H9 (cell line): ENCODE data around the gene HOMER1. TPM values are rescaled to one million over a fixed set of nuclear protein-coding genes. Genes with fewer than 3 reads are reported as not detected.

ENCODE experiments used
- DNase-seq: peaks from one replicate; pipeline ENCODE4 v3.0.0-alpha.2; 2017
- H2AFZ ChIP-seq: one replicate; pipeline ENCODE4 v1.6.1; 2013; ENCODE audit warnings: mild to moderate bottlenecking, low read length, control low read depth, moderate library complexity
- H2AK5ac ChIP-seq: 2 replicates; pipeline ENCODE4 v1.6.1; 2013; ENCODE audit warnings: low read length, control low read depth, mixed read lengths; ENCODE audit not compliant: insufficient read length
- H2BK120ac ChIP-seq: one replicate; pipeline ENCODE4 v1.6.1; 2013; ENCODE audit warnings: low read depth, mild to moderate bottlenecking, low read length, control low read depth, inconsistent platforms; ENCODE audit not compliant: poor library complexity, severe bottlenecking
- H2BK12ac ChIP-seq: 2 replicates; pipeline ENCODE4 v1.6.1; 2013; ENCODE audit warnings: low read length, control low read depth, mixed read lengths, low read depth; ENCODE audit not compliant: insufficient read length
- H2BK15ac ChIP-seq: 2 replicates; pipeline ENCODE4 v1.6.1; 2013; ENCODE audit warnings: low read depth, low read length, control low read depth
- H2BK20ac ChIP-seq: one replicate; pipeline ENCODE4 v1.6.1; 2013; ENCODE audit warnings: low read depth, mild to moderate bottlenecking, low read length, control low read depth, inconsistent platforms; ENCODE audit not compliant: poor library complexity, severe bottlenecking
- H2BK5ac ChIP-seq: 2 replicates; pipeline ENCODE4 v1.6.1; 2013; ENCODE audit warnings: low read length, control low read depth, mixed read lengths; ENCODE audit not compliant: insufficient read length
- H3K14ac ChIP-seq: 2 replicates; pipeline ENCODE4 v1.6.1; 2013; ENCODE audit warnings: low read length, control low read depth; ENCODE audit not compliant: insufficient read depth
- H3K18ac ChIP-seq: 2 replicates; pipeline ENCODE4 v1.6.1; 2013; ENCODE audit warnings: low read depth, mild to moderate bottlenecking, mixed read lengths, low read length, control low read depth; ENCODE audit not compliant: insufficient read length
- H3K23ac ChIP-seq: 2 replicates; pipeline ENCODE4 v1.6.1; 2013; ENCODE audit warnings: low read length, control low read depth, mixed read lengths, low read depth; ENCODE audit not compliant: insufficient read length
- H3K23me2 ChIP-seq: 2 replicates; pipeline ENCODE4 v1.6.1; 2013; ENCODE audit warnings: low read depth, mild to moderate bottlenecking, mixed read lengths, low read length, control low read depth; ENCODE audit not compliant: insufficient read length, poor library complexity, severe bottlenecking
- H3K27ac ChIP-seq: 2 replicates; pipeline ENCODE4 v1.5.1; 2013; ENCODE audit warnings: low read length, control low read depth, mixed read lengths, low read depth; ENCODE audit not compliant: insufficient read length
- H3K27me3 ChIP-seq: 2 replicates; pipeline ENCODE4 v1.6.1; 2013; ENCODE audit warnings: low read length, control low read depth, inconsistent platforms; ENCODE audit not compliant: insufficient read depth
- H3K4ac ChIP-seq: 2 replicates; pipeline ENCODE4 v1.6.1; 2013; ENCODE audit warnings: low read depth, mild to moderate bottlenecking, control low read depth, inconsistent platforms, low read length, moderate library complexity
- H3K4me1 ChIP-seq: 2 replicates; pipeline ENCODE4 v1.6.1; 2013; ENCODE audit warnings: low read length, control low read depth, inconsistent platforms; ENCODE audit not compliant: insufficient read depth
- H3K4me2 ChIP-seq: 2 replicates; pipeline ENCODE4 v1.6.1; 2013; ENCODE audit warnings: low read length, control low read depth, mixed read lengths; ENCODE audit not compliant: insufficient read length, insufficient read depth
- H3K56ac ChIP-seq: 2 replicates; pipeline ENCODE4 v1.6.1; 2013; ENCODE audit warnings: low read depth, mild to moderate bottlenecking, mixed read lengths, low read length, control low read depth; ENCODE audit not compliant: insufficient read length
- H3K79me1 ChIP-seq: 2 replicates; pipeline ENCODE4 v1.6.1; 2013; ENCODE audit warnings: low read depth, mild to moderate bottlenecking, moderate library complexity, low read length, control low read depth, inconsistent platforms; ENCODE audit not compliant: insufficient read depth, poor library complexity, severe bottlenecking
- H3K79me2 ChIP-seq: 2 replicates; pipeline ENCODE4 v1.6.1; 2013; ENCODE audit warnings: low read length, control low read depth, inconsistent platforms; ENCODE audit not compliant: insufficient read depth
- H3K9ac ChIP-seq: 2 replicates; pipeline ENCODE4 v1.6.1; 2013; ENCODE audit warnings: low read length, control low read depth, mixed read lengths; ENCODE audit not compliant: insufficient read length; ENCODE audit errors: extremely low read depth
- H3K9me3 ChIP-seq: one replicate; pipeline ENCODE4 v1.6.1; 2013; ENCODE audit warnings: low read depth, low read length, inconsistent platforms; ENCODE audit not compliant: control insufficient read depth
- H3T11ph ChIP-seq: one replicate; pipeline ENCODE4 v1.6.1; 2013; ENCODE audit warnings: mild to moderate bottlenecking, low read length, control low read depth, inconsistent platforms
- H4K20me1 ChIP-seq: one replicate; pipeline ENCODE4 v1.6.1; 2013; ENCODE audit not compliant: control insufficient read depth, insufficient read length, insufficient read depth
- H4K5ac ChIP-seq: 2 replicates; pipeline ENCODE4 v1.6.1; 2013; ENCODE audit warnings: low read depth, mild to moderate bottlenecking, mixed read lengths, low read length, control low read depth; ENCODE audit not compliant: insufficient read length
- H4K8ac ChIP-seq: replicated peaks from 2 replicates; pipeline ENCODE4 v1.6.1; 2013; ENCODE audit warnings: low read length, control low read depth, mixed read lengths, low read depth; ENCODE audit not compliant: insufficient read length
- H4K91ac ChIP-seq: 2 replicates; pipeline ENCODE4 v1.6.1; 2013; ENCODE audit warnings: low read depth, mild to moderate bottlenecking, moderate library complexity, mixed read lengths, low read length, control low read depth; ENCODE audit not compliant: insufficient read length
- H3K27ac Mint-ChIP-seq, 3 experiments: 2 replicates in 2 of 3; 3 replicates in 1 of 3; pipeline ENCODE4 v1.8.0; 2020 to 2021; ENCODE audit warnings: mixed read lengths in 3 of 3, mild to moderate bottlenecking in 1 of 3, moderate library complexity in 1 of 3
- H3K27me3 Mint-ChIP-seq: 2 replicates; pipeline ENCODE4 v1.8.0; 2021; ENCODE audit warnings: low read depth, mild to moderate bottlenecking, moderate library complexity, mixed read lengths
- H3K36me3 Mint-ChIP-seq, 3 experiments: 2 replicates in 2 of 3; 3 replicates in 1 of 3; pipeline ENCODE4 v1.8.0; 2020 to 2021; ENCODE audit warnings: low read depth in 3 of 3, mixed read lengths in 3 of 3; ENCODE audit not compliant: insufficient read depth in 1 of 3
- H3K4me1 Mint-ChIP-seq, 2 experiments: 2 replicates each; pipeline ENCODE4 v1.8.0; 2020; ENCODE audit warnings: mixed read lengths in 2 of 2
- H3K4me3 Mint-ChIP-seq, 2 experiments: 2 replicates in 1 of 2; 3 replicates in 1 of 2; pipeline ENCODE4 v1.8.0; 2020 to 2021; ENCODE audit warnings: mild to moderate bottlenecking in 2 of 2, mixed read lengths in 2 of 2, moderate library complexity in 1 of 2
- H3K9me3 Mint-ChIP-seq, 2 experiments: 2 replicates in 1 of 2; 3 replicates in 1 of 2; pipeline ENCODE4 v1.8.0; 2020; ENCODE audit warnings: mild to moderate bottlenecking in 2 of 2, mixed read lengths in 2 of 2, moderate library complexity in 1 of 2
- total RNA-seq: library from RNA; stranded (reverse); gene quantifications from 2 replicates; pipeline ENCODE4 v1.2.1, GENCODE V29; 2021
- TF ChIP-seq, protein P1 (sequence below): fragments of 200-600 bp; sonication (generic); conservative IDR thresholded peaks from 3 replicates; pipeline ENCODE4 v1.8.0; 2021; ENCODE audit warnings: antibody characterized with exemption, mild to moderate bottlenecking

The HOMER1 gene
- total RNA-seq, 1 experiment from 2014 or later, result 39.5 TPM

DNA sequence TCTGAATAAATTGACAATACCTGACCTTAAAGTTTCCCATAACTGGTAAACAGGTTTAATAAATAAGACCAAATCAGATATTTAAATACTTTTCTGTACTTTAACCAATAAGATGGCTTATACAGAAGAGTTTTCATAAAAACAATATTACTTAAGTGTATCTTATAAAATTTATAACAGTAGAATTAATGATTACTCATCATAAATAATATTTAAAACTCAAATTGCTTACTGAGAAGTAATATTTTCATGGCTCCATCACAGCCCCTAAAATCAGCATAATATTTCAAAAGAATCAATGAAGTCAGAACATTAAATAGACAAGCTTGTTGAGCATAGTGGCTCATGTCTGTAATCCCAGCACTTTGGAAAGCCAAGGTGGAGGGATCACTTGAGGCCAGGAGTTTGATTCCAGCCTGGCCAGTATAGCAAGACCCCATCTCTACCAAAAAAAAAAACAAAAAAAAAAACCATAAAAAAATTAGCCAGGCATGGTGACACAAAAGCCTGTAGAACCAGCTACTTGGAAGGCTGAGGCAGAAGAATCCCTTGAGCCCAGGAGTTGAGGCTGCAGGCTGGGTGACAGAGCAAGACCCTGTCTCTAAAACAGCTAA, 23.5 kb downstream of the HOMER1 start:
- no peak overlapping the region for H3K23ac ChIP-seq
- TF ChIP-seq, protein P1, sequence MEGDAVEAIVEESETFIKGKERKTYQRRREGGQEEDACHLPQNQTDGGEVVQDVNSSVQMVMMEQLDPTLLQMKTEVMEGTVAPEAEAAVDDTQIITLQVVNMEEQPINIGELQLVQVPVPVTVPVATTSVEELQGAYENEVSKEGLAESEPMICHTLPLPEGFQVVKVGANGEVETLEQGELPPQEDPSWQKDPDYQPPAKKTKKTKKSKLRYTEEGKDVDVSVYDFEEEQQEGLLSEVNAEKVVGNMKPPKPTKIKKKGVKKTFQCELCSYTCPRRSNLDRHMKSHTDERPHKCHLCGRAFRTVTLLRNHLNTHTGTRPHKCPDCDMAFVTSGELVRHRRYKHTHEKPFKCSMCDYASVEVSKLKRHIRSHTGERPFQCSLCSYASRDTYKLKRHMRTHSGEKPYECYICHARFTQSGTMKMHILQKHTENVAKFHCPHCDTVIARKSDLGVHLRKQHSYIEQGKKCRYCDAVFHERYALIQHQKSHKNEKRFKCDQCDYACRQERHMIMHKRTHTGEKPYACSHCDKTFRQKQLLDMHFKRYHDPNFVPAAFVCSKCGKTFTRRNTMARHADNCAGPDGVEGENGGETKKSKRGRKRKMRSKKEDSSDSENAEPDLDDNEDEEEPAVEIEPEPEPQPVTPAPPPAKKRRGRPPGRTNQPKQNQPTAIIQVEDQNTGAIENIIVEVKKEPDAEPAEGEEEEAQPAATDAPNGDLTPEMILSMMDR, result no peak
- H2BK12ac ChIP-seq, result no peak overlapping the region
- H3K4me3 Mint-ChIP-seq, result no peak overlapping the region
- no peak overlapping the region for H2BK120ac ChIP-seq
- H3K23me2 ChIP-seq, result no peaks in the 10 kb centered on the region
- no peaks in the 10 kb centered on the region for H3K79me1 ChIP-seq
- no peaks in the 10 kb centered on the region for H3K27me3 Mint-ChIP-seq
- no peak overlapping the region for H3K18ac ChIP-seq
- H4K8ac ChIP-seq, result no peak overlapping the region
- peaks cover 27 to 35% of the 10 kb centered on the region in 2 experiments for H3K4me1 Mint-ChIP-seq
- H3K4me2 ChIP-seq, result no peak overlapping the region
- H2BK20ac ChIP-seq, result no peak overlapping the region
- no peaks in the 10 kb centered on the region for H3K27me3 ChIP-seq
- DNase-seq, result no peak
- no peak overlapping the region for H4K5ac ChIP-seq
- H3K4ac ChIP-seq, result no peak overlapping the region
- no peak overlapping the region for H4K91ac ChIP-seq
- no peak overlapping the region for H2BK5ac ChIP-seq
- H3K36me3 Mint-ChIP-seq, result peaks cover 0 to 4% (median 0%) of the 10 kb centered on the region in 3 experiments; a peak in 1 of 7 replicates
- no peaks in the 10 kb centered on the region for H3K9me3 Mint-ChIP-seq
- no peak overlapping the region for H3K27ac ChIP-seq
- no peak overlapping the region for H2AK5ac ChIP-seq
- no peak overlapping the region for H3K14ac ChIP-seq
- peaks cover under 1% of the 10 kb centered on the region; the same call in 1 of the 2 replicates for H3K4me1 ChIP-seq
- H3K9ac ChIP-seq, result no peak overlapping the region
- peaks cover 10% of the 10 kb centered on the region; the same call in 1 of the 2 replicates for H3K79me2 ChIP-seq
- no peaks in the 10 kb centered on the region for H4K20me1 ChIP-seq
- H2AFZ ChIP-seq, result no peak overlapping the region
- no peak overlapping the region for H3T11ph ChIP-seq
- H3K27ac Mint-ChIP-seq, result no peak overlapping the region
- no peak overlapping the region for H2BK15ac ChIP-seq
- H3K9me3 ChIP-seq, result no peaks in the 10 kb centered on the region
- no peak overlapping the region for H3K56ac ChIP-seq
